ENCODE measurements around the gene GBE1. TPM values are rescaled to one million over a fixed set of nuclear protein-coding genes. Genes with fewer than 3 reads are reported as not detected.

GBE1 gene
- total and polyA plus RNA-seq, 8 donors: 3.7 to 14.1 (median 9.0) TPM

DNA sequence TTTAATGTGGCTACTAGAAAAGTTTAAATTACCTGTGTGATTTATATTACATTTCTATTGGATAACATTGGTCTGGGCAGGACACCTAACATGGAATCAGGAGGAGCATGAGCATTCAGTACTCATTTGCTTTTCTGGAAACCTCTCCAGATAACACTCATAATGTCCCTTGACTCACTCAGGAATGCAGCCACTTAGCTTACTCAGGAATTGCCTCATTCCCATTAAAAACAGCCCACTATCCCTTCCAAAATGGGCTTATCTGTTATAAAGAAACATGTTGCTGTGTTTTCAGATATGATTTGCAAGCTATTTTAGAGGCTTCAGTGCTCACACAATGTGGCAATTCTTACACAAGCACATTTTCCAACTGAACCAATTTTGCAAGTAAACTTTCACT, 17.1 kb downstream of the GBE1 start:
- intact Hi-C loops (cut with DNase I): no loop called here
- H3K4me1 ChIP-seq: peaks cover 9 to 15% (median 12%) of the 10 kb centered on the region in 3 donors
- TF ChIP-seq CTCF (IDR thresholded peaks at IDR 0.05): no peak
- H3K27ac ChIP-seq: peak overlapping the region in 2 of 4 donors; percentile 29 to 44
- H3K4me3 ChIP-seq: no peak overlapping the region
- FAIRE-seq: peak; percentile 49
- H3K9me3 ChIP-seq: no peaks in the 10 kb centered on the region
- H3K27me3 ChIP-seq: no peaks in the 10 kb centered on the region
- no peak for DNase-seq
- peak; percentile 47 to 83 (median 78) for ATAC-seq
- no peaks in the 10 kb centered on the region for H3K36me3 ChIP-seq

- ATAC-seq (peak; percentile 78 to 83 (median 82)), FAIRE-seq (peak; percentile 9), DNase-seq (peak in 3 of 6 donors; percentile 42 to 50 (median 42))
- no peak for TF ChIP-seq CTCF (IDR thresholded peaks at IDR 0.05)
- intact Hi-C loops (cut with DNase I): no loop called here
- no peaks in the 10 kb centered on the region for H3K27me3 ChIP-seq
- WGBS, 2 donors: 43% methylated on average over 5 of the region's 5 CpGs
- H3K27ac ChIP-seq: peak overlapping the region in 2 of 4 donors; percentile 29 to 44
- peaks cover 9 to 15% (median 12%) of the 10 kb centered on the region in 3 donors for H3K4me1 ChIP-seq
- no peak overlapping the region for H3K4me3 ChIP-seq
- H3K9me3 ChIP-seq: no peaks in the 10 kb centered on the region
- H3K36me3 ChIP-seq: no peaks in the 10 kb centered on the region
These were observed 18.1 kb downstream of the GBE1 start for GRCh38 chr3:81743096-81744025.

GRCh38 chr3:81742581-81742980, 18.9 kb downstream of the GBE1 start:
- Histone ChIP-seq H3K4me3 (no peak overlapping the region), H3K27ac (peak overlapping the region in 2 of 4 donors; percentile 6 to 44), H3K27me3 (no peaks in the 10 kb centered on the region), H3K9me3 (no peaks in the 10 kb centered on the region), H3K4me1 (peaks cover 9 to 15% (median 12%) of the 10 kb centered on the region in 3 donors), H3K36me3 (no peaks in the 10 kb centered on the region)
- TF ChIP-seq CTCF (IDR thresholded peaks at IDR 0.05): no peak
- intact Hi-C loops (cut with DNase I): no loop called here
- FAIRE-seq (no peak), ATAC-seq (no peak), DNase-seq (no peak)
- WGBS, 2 donors: 87 to 89% methylated on average over 6 of the region's 6 CpGs

GRCh38 chr3:81741216-81741615, 20.2 kb downstream of the GBE1 start:
- no peak for DNase-seq
- Histone ChIP-seq H3K4me3 (no peak overlapping the region), H3K9me3 (no peaks in the 10 kb centered on the region), H3K36me3 (no peaks in the 10 kb centered on the region), H3K27ac (no peak overlapping the region), H3K27me3 (no peaks in the 10 kb centered on the region), H3K4me1 (peaks cover 9 to 15% (median 12%) of the 10 kb centered on the region in 3 donors)
- intact Hi-C loops (cut with DNase I): no loop called here
- FAIRE-seq: no peak
- 70 to 78% methylated on average over 1 of the region's 1 CpG for WGBS, 2 donors
- ATAC-seq: no peak
- TF ChIP-seq CTCF (IDR thresholded peaks at IDR 0.05): no peak

- DNase-seq: no peak
- Histone ChIP-seq H3K9me3 (no peaks in the 10 kb centered on the region), H3K27ac (no peak overlapping the region), H3K4me1 (peaks cover 9 to 15% (median 12%) of the 10 kb centered on the region in 3 donors), H3K36me3 (no peaks in the 10 kb centered on the region), H3K4me3 (no peak overlapping the region), H3K27me3 (no peaks in the 10 kb centered on the region)
- no peak for ATAC-seq
- intact Hi-C loops (cut with DNase I): no loop called here
- 85 to 96% methylated on average over 1 of the region's 1 CpG for WGBS, 2 donors
- no peak for TF ChIP-seq CTCF (IDR thresholded peaks at IDR 0.05)
- no peak for FAIRE-seq
These were observed 20.7 kb downstream of the GBE1 start for GRCh38 chr3:81740731-81741130.
